HG03354 (cell line): ENCODE data around the gene CD34.

Source experiments
- ATAC-seq: cut with Tn5 transposase; IDR thresholded peaks from one replicate; pipeline ENCODE4 v1.9.1; 2021; ENCODE audit warnings: mild to moderate bottlenecking; ENCODE audit not compliant: unreplicated experiment, poor library complexity, severe bottlenecking

CD34 gene, protein sequence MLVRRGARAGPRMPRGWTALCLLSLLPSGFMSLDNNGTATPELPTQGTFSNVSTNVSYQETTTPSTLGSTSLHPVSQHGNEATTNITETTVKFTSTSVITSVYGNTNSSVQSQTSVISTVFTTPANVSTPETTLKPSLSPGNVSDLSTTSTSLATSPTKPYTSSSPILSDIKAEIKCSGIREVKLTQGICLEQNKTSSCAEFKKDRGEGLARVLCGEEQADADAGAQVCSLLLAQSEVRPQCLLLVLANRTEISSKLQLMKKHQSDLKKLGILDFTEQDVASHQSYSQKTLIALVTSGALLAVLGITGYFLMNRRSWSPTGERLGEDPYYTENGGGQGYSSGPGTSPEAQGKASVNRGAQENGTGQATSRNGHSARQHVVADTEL

DNA sequence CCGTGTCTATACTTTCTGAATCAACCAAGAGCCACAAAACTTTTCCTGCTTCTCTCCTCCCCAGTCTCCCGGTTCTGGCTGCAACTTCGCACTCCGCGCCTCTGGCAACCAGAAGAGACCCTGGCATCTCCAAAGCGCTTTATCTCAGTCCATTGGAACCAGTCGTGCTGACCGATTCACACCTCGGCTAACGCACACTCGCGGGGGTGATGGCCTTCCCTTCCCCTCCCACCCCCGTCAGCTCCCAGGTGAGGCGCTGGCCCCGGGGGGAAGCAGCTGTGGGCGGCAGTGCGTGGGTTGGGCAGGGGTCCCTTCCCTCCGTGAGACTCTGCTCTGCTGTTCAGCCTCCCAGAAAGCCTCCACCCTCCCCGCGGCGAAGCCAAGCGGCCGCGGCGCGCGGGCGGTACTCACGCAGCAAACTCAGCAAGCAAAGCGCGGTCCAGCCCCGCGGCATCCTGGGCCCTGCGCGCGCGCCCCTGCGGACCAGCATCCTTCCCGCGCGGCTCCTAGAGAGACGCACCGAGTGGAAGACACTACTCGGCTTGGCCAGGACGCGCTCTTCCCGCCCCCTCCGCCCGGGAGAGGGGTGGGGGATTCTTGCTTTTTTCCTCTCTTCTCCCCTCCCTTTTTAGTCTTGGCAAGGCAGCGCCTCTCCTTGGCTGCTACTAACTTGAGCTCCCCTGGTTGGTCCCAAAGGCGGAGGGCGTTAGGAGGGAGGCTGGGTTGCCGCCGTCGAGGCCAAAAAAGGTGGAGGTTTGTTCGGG, at the start of gene CD34:
CD34 (minus strand) TSS at position 535 of the 764 bp plus-strand sequence; CDS start at position 490, 45 bp downstream.
- ATAC-seq = no peak

DNA sequence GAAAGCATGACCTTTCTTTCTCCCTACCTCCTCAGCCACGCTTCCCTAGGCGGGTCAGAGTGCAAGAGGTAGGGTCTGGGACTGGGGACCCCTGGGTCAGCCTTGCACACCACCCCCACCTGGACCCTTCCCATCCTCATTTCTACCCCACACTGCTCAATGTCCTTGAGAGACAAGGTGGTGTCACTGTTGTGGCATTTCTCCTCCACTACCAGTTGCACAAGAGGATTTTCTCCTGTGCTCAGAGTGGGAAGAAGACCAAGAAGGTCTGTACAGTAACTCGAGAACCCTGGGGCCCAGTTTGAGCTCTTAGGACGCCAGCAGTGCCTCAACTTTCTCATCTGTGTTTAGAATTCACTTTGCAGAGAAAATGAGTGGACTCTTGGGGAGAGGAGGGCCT, 49.4 kb upstream of the CD34 start:
- no peak for ATAC-seq

DNA sequence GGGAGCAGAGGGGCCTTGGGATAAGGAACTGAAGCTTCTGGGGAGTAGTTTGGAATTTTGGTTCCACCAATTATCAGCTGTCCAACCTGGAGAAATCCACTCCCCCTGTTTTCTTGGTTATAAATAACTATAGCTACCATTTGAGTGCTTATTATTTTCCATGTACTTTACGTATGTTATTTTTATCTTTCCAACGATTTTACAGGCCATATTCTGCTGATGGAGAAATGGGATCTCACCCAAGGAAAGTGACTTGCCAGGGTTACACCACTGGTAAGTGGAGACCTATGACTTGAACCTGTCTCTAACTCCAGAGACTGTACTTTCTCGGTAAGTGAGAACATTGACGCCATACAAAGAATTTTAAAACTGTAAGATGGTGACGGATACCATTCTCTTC, 49.0 kb upstream of the CD34 start:
- ATAC-seq = no peak

DNA sequence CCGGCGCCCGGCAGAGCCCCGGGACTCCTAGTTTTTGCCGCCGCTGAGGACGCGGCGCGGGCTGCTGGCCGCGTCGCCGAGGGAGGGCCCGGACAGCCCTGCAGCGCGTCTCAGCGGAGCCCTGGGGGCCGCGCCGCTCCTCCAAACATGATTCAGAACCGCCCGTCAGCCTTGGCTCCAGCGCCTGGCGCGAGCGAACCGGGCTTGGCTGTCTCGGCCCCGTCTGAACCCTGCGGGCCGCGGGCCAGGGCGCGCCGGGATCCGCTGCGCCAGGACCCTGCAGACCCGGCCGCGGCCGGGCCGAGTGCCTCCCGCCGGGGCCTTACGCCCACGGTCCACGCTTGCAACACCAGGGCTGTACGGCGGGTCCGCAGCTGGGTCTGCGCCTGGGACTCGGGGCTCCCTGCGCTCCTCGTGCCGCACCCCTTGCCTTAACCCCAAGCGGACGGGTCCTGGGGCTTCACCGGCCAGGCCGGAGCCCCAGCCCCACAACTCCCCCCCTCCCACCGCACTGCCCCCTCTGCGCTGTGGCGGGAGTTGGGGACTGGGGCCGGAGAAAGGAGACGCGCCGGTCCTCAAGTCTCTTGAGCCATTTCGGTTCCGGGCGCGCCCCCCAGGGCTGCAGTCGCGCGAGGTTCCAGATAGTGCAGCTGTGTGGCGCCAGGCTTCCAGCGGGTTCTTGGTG, 48.4 kb upstream of the CD34 start:
- ATAC-seq = no peak

DNA sequence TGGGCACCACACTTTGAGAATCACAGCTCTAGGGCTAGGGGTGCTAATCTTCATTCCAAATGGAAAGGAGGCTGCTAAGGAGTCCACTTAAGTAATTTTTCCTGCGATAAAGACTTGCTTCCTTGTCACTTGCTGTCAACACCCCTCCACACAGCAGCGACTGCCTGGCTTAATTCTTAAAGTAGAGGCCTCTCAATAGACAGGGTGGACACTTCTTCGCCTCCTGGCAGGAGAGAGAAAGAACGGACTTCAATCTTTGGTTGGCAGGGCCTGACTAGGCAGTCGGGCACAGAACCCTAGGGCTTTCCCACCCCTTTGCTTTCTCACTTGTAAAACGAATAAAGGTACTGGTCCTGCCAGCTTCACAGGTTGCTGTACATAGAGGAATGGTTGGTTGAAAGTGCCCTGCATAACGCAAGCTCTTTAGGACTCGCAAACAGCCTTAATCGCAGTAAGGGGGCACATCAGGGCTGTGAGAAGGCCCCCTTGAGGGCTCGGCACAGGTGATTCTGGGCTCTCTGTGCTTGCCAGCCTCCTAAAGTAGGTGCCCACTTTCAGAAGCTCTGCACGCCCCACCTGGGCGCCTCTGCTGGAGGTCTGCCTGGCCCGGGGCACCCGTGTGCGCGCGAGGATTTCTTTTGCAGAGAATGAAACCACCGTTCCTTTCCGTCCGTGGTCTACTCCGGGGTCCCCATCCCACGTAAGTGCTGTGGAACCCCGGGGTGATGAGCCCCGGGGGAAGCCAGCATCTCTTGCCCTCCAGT, 47.6 kb upstream of the CD34 start:
- ATAC-seq = no peak

DNA sequence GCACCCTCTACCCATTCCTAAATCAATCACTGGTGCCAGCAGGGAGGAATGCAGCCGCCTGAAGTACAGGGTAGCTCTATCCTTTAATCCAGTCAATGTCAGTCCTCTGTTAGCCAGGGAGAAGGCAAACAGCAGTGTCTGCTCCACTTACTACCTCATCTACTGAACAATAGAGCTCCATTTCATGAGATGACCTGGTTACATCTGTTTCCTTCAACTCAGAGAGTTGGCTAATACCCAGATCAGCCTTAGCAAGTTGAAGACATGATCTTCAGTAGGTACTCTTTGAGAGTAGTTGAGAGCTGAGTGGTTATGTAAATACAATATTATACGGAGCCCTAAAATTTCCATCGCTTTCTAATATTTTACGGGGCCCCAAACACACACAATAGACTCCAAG, 46.1 kb upstream of the CD34 start:
- ATAC-seq = no peak

DNA sequence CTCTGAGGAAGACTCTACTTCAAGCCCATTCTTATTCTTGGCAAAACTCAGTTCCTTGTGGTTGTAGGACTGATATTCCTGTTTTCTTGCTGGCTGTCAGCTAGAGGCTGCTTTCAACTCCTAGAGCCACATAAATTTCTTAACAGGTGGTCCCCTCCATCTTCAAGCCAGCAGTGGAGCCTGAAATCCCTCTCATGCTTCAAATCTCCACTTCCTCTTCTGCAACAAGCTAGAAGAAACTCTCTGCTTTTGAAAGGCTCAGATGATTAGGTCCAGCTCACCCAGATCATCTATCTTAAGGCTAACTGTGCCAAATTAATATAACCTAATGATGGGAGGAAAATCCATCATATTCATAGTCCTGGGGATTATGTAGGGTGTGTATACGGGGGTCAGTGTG, 43.2 kb upstream of the CD34 start:
- no peak for ATAC-seq

DNA sequence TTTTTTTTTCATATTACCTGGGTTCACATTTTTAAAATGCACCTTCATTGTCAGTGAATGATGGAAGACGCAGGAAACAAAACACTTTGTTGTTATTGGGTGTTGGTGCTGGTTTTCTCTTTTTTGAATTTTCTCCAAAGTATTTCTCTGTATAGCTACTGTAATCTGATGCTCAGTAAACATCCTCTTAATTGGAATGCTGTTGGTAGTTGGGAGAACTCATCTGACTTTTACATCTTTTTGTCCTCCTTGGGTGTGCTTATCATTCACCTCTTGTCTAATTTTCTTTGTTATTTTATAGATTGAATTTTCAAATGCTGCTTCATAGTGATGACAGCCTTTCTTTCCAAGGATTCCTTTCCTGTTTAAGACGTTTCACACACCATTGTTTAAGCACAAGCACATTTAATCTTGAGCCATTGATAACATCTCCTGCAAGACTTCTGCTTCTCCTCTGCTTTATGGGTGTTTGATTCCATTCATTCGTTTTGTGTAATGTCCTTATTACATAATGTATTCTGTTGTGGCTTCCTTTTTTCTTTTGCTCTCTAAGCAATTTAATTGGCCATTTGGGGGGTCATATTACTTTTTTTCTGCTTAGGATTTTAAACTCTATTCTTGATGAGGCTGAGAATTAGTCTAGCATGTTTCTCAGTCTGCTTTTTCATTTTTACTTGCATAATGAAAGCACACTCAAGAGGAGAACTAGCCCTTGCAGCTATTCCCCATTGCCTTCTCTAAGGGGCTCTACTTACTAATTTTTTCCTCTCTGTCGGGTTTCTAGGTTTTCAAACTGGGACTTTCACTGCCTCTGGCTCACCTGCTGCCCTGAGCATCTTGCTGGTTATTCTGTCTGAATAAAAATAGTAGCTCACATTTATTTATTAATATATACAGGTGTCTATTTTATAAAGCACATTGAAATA, 42.0 kb upstream of the CD34 start:
- no peak for ATAC-seq

DNA sequence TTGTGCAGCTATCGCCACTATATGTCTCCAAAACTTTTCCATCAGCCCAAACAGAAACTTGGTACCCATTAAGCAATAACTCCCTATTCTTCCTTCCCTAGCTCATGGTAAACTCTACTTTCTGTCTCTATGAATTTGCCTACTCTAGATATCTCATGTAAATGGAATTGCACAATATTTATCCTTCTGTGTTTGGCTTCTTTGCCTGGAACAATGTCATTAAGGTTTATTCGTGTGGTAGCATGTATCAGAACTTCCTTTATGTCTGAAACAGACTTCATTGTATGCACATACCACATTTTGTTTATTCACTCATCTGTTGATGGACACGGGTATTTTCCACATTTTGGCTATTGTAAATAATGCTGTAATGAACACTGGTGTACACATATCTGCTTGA, 40.7 kb upstream of the CD34 start:
- no peak for ATAC-seq

DNA sequence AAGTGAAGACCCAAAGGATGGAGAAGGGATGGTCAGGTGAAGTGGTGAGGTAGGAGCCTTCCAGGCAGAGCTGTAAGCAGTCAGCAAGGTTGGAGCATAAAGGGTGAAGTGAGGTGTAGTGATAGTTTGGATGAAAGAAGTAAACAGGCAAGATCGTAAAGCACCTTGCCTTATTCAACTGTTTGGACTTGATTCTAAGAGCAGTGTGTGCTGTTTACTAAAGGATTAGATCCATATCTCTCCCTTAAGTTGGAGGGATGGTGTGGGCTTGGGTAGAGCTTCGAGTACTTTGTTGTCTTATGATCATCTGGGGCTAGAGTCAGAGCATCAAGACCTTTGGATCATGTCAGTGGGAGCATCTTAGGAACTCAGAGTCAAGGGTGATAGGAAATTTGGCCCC, 39.8 kb upstream of the CD34 start:
- ATAC-seq = no peak

DNA sequence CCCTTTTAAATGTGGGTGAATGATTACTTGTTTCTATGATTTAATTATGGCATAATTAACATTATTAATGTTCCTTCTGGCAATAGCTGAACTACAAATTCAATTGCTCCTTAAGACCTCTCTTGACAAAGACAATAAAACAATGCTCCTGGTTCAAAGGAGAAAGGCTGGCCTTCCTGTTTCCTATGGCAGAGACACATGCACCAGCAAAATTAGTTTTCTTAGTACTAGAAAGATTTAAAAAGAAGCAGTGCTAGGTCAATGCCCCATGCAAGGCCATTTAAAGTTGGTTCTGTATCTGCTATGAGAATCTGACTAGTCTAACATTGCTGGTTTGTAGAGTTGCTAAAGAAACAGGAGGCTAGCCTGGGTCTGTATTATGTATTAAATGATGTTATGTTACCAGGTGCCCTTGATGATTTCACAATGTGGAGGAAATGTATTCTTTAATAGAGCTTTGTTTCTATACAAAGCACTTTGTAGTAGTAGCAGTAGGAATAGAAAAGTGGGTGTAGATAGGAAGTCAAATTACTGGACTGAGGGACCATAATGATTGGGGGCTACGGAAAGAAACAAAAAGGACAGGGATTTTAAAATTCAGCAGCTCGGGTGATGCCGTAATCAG, 38.8 kb upstream of the CD34 start:
- ATAC-seq = no peak

DNA sequence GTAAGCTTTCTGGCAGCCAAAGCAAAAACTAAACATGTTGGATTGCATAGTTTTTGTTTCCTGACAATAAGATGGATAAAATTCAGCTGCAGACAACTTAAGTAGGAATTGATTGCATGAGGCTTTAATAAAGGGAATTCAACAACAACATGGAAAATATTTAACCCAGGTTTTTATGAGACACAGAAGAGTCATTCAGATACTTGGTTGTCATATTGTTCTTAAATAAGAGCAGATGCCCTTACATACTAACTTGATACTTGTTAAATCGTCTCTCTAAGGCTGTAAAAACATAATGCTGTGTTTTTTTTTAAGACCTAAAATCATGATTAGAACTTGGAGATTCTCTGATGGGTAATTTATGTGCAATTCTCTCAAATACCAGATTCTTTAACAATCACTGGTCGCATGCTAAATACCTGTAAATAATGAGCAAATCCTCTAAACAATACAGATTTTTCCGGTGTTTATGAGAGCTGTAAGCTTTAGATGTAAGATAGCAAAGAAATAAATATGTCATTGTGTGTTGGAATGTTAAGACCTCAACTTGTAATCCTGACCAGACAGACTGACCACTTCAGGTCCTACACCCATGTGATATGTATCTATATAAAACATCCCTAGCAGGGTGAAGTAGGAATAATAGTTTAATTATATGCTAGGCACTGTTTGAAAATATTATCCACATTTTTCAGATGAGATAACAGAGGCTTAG, 37.8 kb upstream of the CD34 start:
- no peak for ATAC-seq

DNA sequence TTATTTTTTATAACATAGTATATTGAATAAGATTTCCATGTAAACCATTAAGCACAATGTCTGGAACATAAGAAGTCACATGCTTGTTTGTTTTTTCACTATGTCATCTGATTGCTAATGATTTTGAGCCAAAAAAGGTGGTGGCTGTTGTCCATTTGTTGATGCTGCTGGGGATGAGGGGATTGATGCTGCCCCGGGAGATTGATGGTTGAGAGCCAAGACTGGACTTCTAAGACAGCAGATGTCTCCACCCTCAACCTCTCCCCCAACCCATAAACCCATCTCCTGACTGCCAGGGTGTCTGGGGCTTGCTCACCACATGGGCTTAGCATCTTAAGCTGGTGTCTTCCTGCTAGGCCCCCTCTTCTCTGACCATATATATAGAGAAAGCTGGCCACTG, 35.8 kb upstream of the CD34 start:
- ATAC-seq = no peak

DNA sequence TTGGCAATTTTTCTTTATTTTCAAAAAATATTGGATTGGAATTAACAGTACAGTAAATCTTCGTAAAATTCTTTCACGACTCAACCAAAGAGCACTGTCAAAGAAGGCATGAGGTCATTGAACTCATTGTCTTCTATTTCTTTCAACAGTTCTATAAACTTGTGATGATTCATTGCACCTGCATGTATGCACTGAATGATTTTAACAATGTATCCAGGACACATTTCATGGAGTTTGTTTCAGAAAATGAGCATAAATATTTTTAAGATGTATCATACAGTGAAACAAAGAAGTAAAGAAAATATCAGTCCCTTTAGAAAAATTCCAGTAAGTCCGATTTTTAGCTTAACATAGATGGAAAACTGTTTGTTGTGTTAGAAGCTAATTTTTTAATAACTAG, 33.6 kb upstream of the CD34 start:
- ATAC-seq = no peak

DNA sequence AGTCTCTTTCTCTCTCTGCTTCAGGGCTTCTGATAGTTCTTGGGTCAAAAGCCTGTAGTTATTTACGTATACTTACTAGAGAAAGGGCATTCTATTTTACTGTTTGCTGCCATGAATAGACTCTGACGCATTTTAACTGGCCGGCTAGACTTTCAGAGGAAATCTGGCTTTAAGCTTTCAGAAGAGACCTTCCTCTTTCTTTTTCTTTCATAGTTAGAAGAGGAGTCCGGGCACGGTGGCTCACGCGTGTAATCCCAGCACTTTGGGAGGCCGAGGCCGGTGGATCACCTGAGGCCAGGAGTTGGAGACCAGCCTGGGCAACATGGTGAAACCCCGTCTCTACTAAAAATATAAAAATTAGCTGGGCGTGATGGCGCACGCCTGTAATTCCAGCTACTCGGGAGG, 31.4 kb upstream of the CD34 start:
- peak; percentile 53 for ATAC-seq

DNA sequence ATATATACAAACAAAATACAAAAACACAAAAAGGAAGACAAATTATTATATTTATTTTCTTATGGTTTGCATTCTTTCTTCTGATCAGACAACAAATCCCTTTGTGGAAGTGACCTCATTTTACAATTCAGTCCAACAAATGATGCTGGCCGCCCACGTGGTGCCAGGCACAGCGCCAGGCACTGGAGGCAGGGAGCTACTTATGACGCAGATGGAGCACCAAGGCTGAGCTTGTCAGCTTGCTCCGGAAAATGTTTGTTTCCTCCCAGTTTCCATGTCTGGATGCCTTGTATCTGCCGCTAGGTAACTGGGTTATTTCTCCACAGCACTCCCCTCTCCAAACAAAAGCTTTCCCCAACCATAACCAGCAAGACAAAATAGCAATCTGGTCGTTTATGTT, 30.7 kb upstream of the CD34 start:
- no peak for ATAC-seq

DNA sequence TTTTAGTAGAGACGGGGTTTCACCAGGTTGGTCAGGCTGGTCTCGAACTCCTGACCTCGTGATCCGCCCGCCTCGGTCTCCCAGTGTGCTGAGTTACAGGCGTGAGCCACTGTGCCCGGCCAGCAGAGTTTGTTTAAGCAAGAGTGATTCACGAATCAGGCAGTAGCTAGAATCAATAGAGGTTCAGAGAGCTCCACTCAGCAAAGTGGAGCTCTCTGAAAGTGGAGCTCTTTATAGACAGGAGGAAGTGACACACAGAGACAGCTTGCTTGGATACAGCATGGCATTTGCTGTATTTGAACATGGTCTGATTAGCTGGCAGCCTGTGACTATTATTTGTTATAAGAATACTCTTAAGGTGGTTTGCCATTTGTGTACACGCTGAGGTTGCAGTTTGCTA, 27.1 kb upstream of the CD34 start:
- no peak for ATAC-seq

DNA sequence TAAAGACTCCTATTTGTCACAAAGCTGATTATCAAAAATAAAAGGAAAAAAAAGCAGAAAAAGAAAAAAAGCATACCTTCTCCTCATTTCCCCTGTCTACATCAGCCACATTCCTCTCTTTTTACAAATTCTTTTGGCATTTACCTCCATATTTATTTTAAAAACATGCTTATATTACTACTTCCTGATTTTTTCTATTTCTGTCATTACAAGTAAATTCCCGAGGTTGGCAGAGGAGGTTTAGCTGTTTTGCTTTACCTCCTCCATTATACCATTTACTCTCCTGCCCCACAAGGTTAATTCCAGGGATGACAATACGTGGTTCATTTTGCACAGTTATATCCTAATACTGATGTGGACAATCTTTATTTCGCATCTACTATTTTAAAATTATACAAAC, 26.3 kb upstream of the CD34 start:
- no peak for ATAC-seq
